Endothelial cell (in vitro differentiated cells): Measurements from ENCODE around the gene GALC. TPM values are rescaled to one million over a fixed set of nuclear protein-coding genes. Genes with fewer than 3 reads are reported as not detected.

ENCODE experiments used
- DNase-seq: peaks from one replicate; pipeline ENCODE4 v3.0.0; 2021; ENCODE audit warnings: low spot score
- H3K27ac Mint-ChIP-seq: one replicate; pipeline ENCODE4 v1.8.0; 2021; ENCODE audit warnings: mixed read lengths, inconsistent platforms; ENCODE audit not compliant: unreplicated experiment
- H3K27me3 Mint-ChIP-seq: one replicate; pipeline ENCODE4 v1.8.0; 2021; ENCODE audit warnings: mild to moderate bottlenecking, moderate library complexity, mixed read lengths, inconsistent platforms; ENCODE audit not compliant: unreplicated experiment
- H3K36me3 Mint-ChIP-seq: one replicate; pipeline ENCODE4 v1.8.0; 2021; ENCODE audit warnings: mild to moderate bottlenecking, low read depth, mixed read lengths, inconsistent platforms; ENCODE audit not compliant: unreplicated experiment
- H3K4me1 Mint-ChIP-seq: one replicate; pipeline ENCODE4 v1.8.0; 2021; ENCODE audit warnings: mild to moderate bottlenecking, mixed read lengths, inconsistent platforms; ENCODE audit not compliant: unreplicated experiment
- H3K4me3 Mint-ChIP-seq: one replicate; pipeline ENCODE4 v1.8.0; 2021; ENCODE audit warnings: mild to moderate bottlenecking, mixed read lengths, inconsistent platforms; ENCODE audit not compliant: unreplicated experiment
- H3K9me3 Mint-ChIP-seq: one replicate; pipeline ENCODE4 v1.8.0; 2021; ENCODE audit warnings: mixed read lengths, inconsistent platforms; ENCODE audit not compliant: unreplicated experiment
- CTCF ChIP-seq: fragments of 200-600 bp; sonication (generic); IDR thresholded peaks from one replicate; pipeline ENCODE4 v1.5.0; 2021; ENCODE audit warnings: antibody characterized with exemption; ENCODE audit not compliant: unreplicated experiment
- total RNA-seq: library from RNA; stranded (reverse); fragmentation: NEBNext Ultra II Directional; extraction: Animal tissue kit (Norgen Biotek cat#: 25700); gene quantifications from one replicate; pipeline ENCODE4 v1.2.1, GENCODE V29; 2021; ENCODE audit not compliant: unreplicated experiment

GALC gene
- total RNA-seq, 1 donor from 2014 or later = 77.1 TPM

GRCh38 chr14:87955501-87955900 is 37.5 kb downstream of the GALC start:
- H3K27me3 Mint-ChIP-seq = peaks cover 2% of the 10 kb centered on the region
- peaks cover 6% of the 10 kb centered on the region for H3K36me3 Mint-ChIP-seq
- DNase-seq = no peak
- no peak overlapping the region for H3K4me3 Mint-ChIP-seq
- no peak for TF ChIP-seq CTCF
- H3K4me1 Mint-ChIP-seq = peaks cover 9% of the 10 kb centered on the region
- no peak overlapping the region for H3K27ac Mint-ChIP-seq
- H3K9me3 Mint-ChIP-seq = no peaks in the 10 kb centered on the region

GRCh38 chr14:87952307-87953094 is 40.5 kb downstream of the GALC start:
- TF ChIP-seq CTCF = no peak
- Mint-ChIP-seq H3K36me3 (no peaks in the 10 kb centered on the region), H3K4me1 (peaks cover 9% of the 10 kb centered on the region), H3K4me3 (no peak overlapping the region), H3K27me3 (no peaks in the 10 kb centered on the region), H3K27ac (peak overlapping the region; percentile 2), H3K9me3 (no peaks in the 10 kb centered on the region)
- DNase-seq = no peak

- Mint-ChIP-seq H3K36me3 (peaks cover 5% of the 10 kb centered on the region), H3K4me1 (no peaks in the 10 kb centered on the region), H3K27me3 (no peaks in the 10 kb centered on the region), H3K27ac (no peak overlapping the region), H3K9me3 (no peaks in the 10 kb centered on the region), H3K4me3 (no peak overlapping the region)
- peak; percentile 90 for TF ChIP-seq CTCF
- DNase-seq = no peak
Observed at GRCh38 chr14:87944987-87945604, 47.9 kb downstream of the GALC start.

- no peaks in the 10 kb centered on the region for H3K9me3 Mint-ChIP-seq
- no peaks in the 10 kb centered on the region for H3K27me3 Mint-ChIP-seq
- H3K36me3 Mint-ChIP-seq = peaks cover 5% of the 10 kb centered on the region
- no peak overlapping the region for H3K27ac Mint-ChIP-seq
- no peak for TF ChIP-seq CTCF
- peaks cover 10% of the 10 kb centered on the region for H3K4me1 Mint-ChIP-seq
- H3K4me3 Mint-ChIP-seq = no peak overlapping the region
- no peak for DNase-seq
Observed at GRCh38 chr14:87940894-87941293, 52.1 kb downstream of the GALC start.

GRCh38 chr14:87940382-87940781 is 52.6 kb downstream of the GALC start:
- Mint-ChIP-seq H3K27ac (no peak overlapping the region), H3K4me1 (peaks cover 10% of the 10 kb centered on the region), H3K36me3 (peaks cover 5% of the 10 kb centered on the region), H3K27me3 (no peaks in the 10 kb centered on the region), H3K4me3 (no peak overlapping the region), H3K9me3 (no peaks in the 10 kb centered on the region)
- no peak for DNase-seq
- no peak for TF ChIP-seq CTCF
